Activated B cell treated with CpG ODN at 0.5 μM for 24 hours (primary cell): Measurements from ENCODE around the gene GAPVD1. TPM values are rescaled to one million over a fixed set of nuclear protein-coding genes. Genes with fewer than 3 reads are reported as not detected.

Source experiments
- ATAC-seq: fragments of 200-7000 bp; cut with Tn5 transposase; one replicate; pipeline ENCODE4 v1.10.0; 2021; ENCODE audit warnings: low read depth, mild to moderate bottlenecking, moderate library complexity
- CTCF ChIA-PET: fragments of 350-600 bp; sonication (Branson Sonifier 250); formaldehyde crosslinking; loops from one replicate; lab custom pipeline; 2021; ENCODE audit warnings: antibody characterized with exemption; lab: Charles Lee
- POLR2A ChIA-PET: fragments of 350-600 bp; sonication (Branson Sonifier 250); formaldehyde crosslinking; loops from one replicate; lab custom pipeline; 2021; ENCODE audit warnings: antibody characterized with exemption; lab: Charles Lee
- DNase-seq: peaks from one replicate; pipeline ENCODE4 v3.0.0; 2022
- H3K27ac Mint-ChIP-seq: one replicate; pipeline ENCODE4 v1.8.0; 2020; ENCODE audit warnings: mixed read lengths
- H3K27me3 Mint-ChIP-seq: one replicate; pipeline ENCODE4 v1.8.0; 2021; ENCODE audit warnings: mixed read lengths
- H3K36me3 Mint-ChIP-seq: one replicate; pipeline ENCODE4 v1.8.0; 2021; ENCODE audit warnings: low read depth, mixed read lengths
- H3K4me1 Mint-ChIP-seq: one replicate; pipeline ENCODE4 v1.8.0; 2021; ENCODE audit warnings: mixed read lengths
- H3K4me3 Mint-ChIP-seq: one replicate; pipeline ENCODE4 v1.8.0; 2020; ENCODE audit warnings: mild to moderate bottlenecking, mixed read lengths
- H3K9me3 Mint-ChIP-seq: one replicate; pipeline ENCODE4 v1.8.0; 2020; ENCODE audit warnings: mixed read lengths
- CTCF ChIP-seq: fragments of 200-600 bp; IDR thresholded peaks from one replicate; pipeline ENCODE4 v1.8.0; 2022; ENCODE audit warnings: antibody characterized with exemption, mild to moderate bottlenecking
- intact Hi-C: fragments of 100-400 bp; cut with micrococcal nuclease; formaldehyde crosslinking; loops from one replicate; pipeline ENCODE4 v1.15.1; 2024
- total RNA-seq: library from RNA; stranded (reverse); gene quantifications from 2 replicates; pipeline ENCODE4 v1.2.3, GENCODE V29; 2022

GAPVD1 gene
- total RNA-seq, 1 donor from 2014 or later = 53.9 TPM

GRCh38 chr9:125321496-125321895, 59.9 kb downstream of the GAPVD1 start:
- peaks cover 5% of the 10 kb centered on the region for H3K9me3 Mint-ChIP-seq
- no peak overlapping the region for H3K4me3 Mint-ChIP-seq
- no peak for ATAC-seq
- DNase-seq = no peak
- H3K27ac Mint-ChIP-seq = no peak overlapping the region
- peaks cover 67% of the 10 kb centered on the region for H3K36me3 Mint-ChIP-seq
- H3K4me1 Mint-ChIP-seq = no peaks in the 10 kb centered on the region
- POLR2A ChIA-PET = interaction anchor here (1.4 kb wide), 1 partner anchor 59 kb away, joined by 3 read pairs; no protein-coding TSS in a partner anchor
- no peaks in the 10 kb centered on the region for H3K27me3 Mint-ChIP-seq
- CTCF ChIA-PET = no interaction called here
- intact Hi-C loops = no loop called here
- no peak for TF ChIP-seq CTCF

- no peaks in the 10 kb centered on the region for H3K4me1 Mint-ChIP-seq
- H3K4me3 Mint-ChIP-seq = no peak overlapping the region
- H3K27ac Mint-ChIP-seq = no peak overlapping the region
- TF ChIP-seq CTCF = no peak
- H3K27me3 Mint-ChIP-seq = no peaks in the 10 kb centered on the region
- no peaks in the 10 kb centered on the region for H3K9me3 Mint-ChIP-seq
- intact Hi-C loops = no loop called here
- DNase-seq (no peak), ATAC-seq (no peak)
- POLR2A ChIA-PET = no interaction called here
- H3K36me3 Mint-ChIP-seq = peaks cover 59% of the 10 kb centered on the region
- CTCF ChIA-PET = no interaction called here
Measured at GRCh38 chr9:125323615-125324014, 62.0 kb downstream of the GAPVD1 start.

GRCh38 chr9:125325826-125326225, 64.2 kb downstream of the GAPVD1 start:
- ATAC-seq (no peak), DNase-seq (no peak)
- no peaks in the 10 kb centered on the region for H3K4me1 Mint-ChIP-seq
- H3K27me3 Mint-ChIP-seq = no peaks in the 10 kb centered on the region
- ChIA-PET POLR2A (interaction anchor here (1.1 kb wide), 1 partner anchor 85 kb away, joined by 5 read pairs; the partner anchor contains the start of gene HSPA5), CTCF (no interaction called here)
- H3K27ac Mint-ChIP-seq = no peak overlapping the region
- intact Hi-C loops = no loop called here
- no peak overlapping the region for H3K4me3 Mint-ChIP-seq
- H3K36me3 Mint-ChIP-seq = peaks cover 69% of the 10 kb centered on the region
- TF ChIP-seq CTCF = no peak
- no peaks in the 10 kb centered on the region for H3K9me3 Mint-ChIP-seq

- POLR2A ChIA-PET = no interaction called here
- no peak for ATAC-seq
- intact Hi-C loops = no loop called here
- peaks cover 73% of the 10 kb centered on the region for H3K36me3 Mint-ChIP-seq
- CTCF ChIA-PET = no interaction called here
- no peak for DNase-seq
- H3K4me3 Mint-ChIP-seq = no peak overlapping the region
- no peak for TF ChIP-seq CTCF
- no peak overlapping the region for H3K27ac Mint-ChIP-seq
- peaks cover 4% of the 10 kb centered on the region for H3K4me1 Mint-ChIP-seq
- H3K9me3 Mint-ChIP-seq = no peaks in the 10 kb centered on the region
- no peaks in the 10 kb centered on the region for H3K27me3 Mint-ChIP-seq
Measured at GRCh38 chr9:125329978-125330377, 68.4 kb downstream of the GAPVD1 start.

- ChIA-PET CTCF (no interaction called here), POLR2A (no interaction called here)
- Mint-ChIP-seq H3K4me1 (peaks cover 4% of the 10 kb centered on the region), H3K4me3 (no peak overlapping the region), H3K27ac (no peak overlapping the region), H3K9me3 (no peaks in the 10 kb centered on the region), H3K36me3 (peaks cover 69% of the 10 kb centered on the region), H3K27me3 (no peaks in the 10 kb centered on the region)
- ATAC-seq (no peak), DNase-seq (no peak)
- TF ChIP-seq CTCF = no peak
- intact Hi-C loops = no loop called here
Measured at GRCh38 chr9:125330587-125330986, 69.0 kb downstream of the GAPVD1 start.
